Fibroblast of villous mesenchyme (primary cell): ENCODE data around the gene DDOST. TPM values are rescaled to one million over a fixed set of nuclear protein-coding genes. Genes with fewer than 3 reads are reported as not detected.

Experiments
- DNase-seq: peaks from one replicate; pipeline ENCODE4 v3.0.0-alpha.2; 2010; ENCODE audit warnings: low read depth
- H3K4me3 ChIP-seq: 2 replicates; pipeline ENCODE4 v1.5.1; 2011; ENCODE audit warnings: low read depth, mild to moderate bottlenecking, low read length
- CTCF ChIP-seq: IDR thresholded peaks from 2 replicates; pipeline ENCODE4 v1.5.1; 2012; ENCODE audit warnings: low read depth, mild to moderate bottlenecking, low read length; ENCODE audit not compliant: insufficient read depth
- total RNA-seq: library from RNA; depleted of rRNA; stranded (reverse); fragments of >200 nt; gene quantifications from 2 replicates; pipeline ENCODE4 v1.2.3, GENCODE V29; 2012

Gene DDOST
- total RNA-seq = 164 and 203 TPM in 2 replicates

DNA sequence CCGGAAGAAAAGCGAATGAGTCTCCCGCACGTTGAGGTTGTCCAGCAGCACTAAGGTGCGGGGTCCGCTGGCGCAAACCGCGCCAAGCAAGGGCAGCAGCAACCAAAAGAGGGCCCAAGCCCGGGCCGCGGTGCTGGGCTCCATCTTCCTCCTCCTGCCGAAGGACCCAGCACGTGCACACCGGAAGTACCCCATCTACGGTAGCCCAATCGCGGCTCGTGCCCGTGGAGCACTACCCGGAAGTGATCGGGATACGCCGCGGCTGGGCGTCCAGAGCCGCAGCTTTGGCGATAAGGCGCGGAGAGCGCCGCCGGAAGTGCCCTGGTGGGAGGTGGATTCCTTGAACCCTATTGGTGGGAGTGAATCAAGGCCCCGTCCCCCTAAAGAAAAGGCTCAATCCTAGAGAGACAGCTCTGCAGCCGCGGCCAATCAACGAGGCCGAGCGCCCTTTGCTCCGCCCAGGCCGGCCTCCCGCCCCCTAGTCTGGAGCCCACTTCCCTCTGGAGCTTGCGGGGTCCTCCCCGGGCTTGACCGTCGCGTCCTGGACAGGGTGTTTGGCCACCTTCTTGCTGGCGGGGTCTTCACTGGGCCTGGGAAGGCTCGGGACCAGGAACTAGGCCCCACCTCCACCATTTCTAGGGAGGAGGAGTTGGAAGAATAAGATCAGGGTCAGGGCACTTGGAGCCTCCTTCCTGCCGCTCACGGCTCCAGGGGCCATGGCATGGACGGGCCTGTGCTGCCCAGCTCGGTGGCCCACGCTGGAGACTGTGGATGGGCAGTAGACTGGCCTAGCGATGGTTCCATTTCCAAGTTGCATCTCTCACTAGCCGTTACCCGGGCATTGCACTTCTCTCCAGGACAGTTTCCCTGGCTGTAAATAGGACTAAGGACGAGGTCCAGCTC is at the start of gene DDOST:
TSS of gene DDOST (minus strand) at position 163 of the 903 bp plus-strand sequence. CDS start at position 144, 19 bp downstream.
- H3K4me3 ChIP-seq = peak within 1 kb of the TSS; percentile 97
- peak; percentile 97 for DNase-seq
- TF ChIP-seq CTCF = peak; percentile 41

- H3K4me3 ChIP-seq = no peak overlapping the region
- TF ChIP-seq CTCF = no peak
- DNase-seq = no peak
These were observed 49.5 kb upstream of the DDOST start for GRCh38 chr1:20710469-20711284.

DNA sequence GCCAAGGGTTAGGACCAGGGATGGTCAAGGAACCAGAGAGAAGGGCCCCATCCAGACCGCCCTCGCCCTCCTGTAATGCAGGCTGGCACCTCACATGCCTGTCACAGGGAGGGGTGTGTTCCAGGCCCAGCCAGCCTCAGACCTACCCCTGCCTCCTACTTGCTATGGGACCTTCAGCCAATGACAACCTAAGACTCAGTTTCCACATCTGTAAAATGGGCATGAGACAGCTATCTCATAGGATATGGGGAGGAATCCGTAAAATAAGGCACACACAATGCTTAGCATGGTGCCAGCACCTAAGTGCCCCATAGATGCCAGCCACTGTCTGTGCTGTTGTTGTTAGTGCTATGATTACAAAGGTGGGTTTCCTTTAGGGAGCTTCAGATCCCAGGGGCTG is 48.7 kb upstream of the DDOST start:
- no peak overlapping the region for H3K4me3 ChIP-seq
- no peak for TF ChIP-seq CTCF

DNA sequence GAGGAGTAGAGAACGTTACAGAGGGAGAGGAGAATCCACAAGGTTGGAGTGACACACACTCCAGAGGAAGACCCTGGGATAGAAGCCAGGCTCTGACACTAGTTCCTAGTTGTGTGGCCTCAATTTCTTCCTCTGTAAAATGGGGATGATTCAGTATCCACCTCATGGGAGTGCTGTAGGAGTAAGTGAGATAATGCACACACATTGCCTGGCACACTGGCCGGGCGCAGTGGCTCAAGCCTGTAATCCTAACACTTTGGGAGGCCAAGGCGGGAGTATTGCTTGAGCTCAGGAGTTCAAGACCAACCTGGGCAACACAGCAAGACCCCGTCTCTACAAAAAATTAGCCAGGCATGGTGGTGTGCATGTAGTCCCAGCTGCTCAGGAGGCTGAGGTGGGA is 47.7 kb upstream of the DDOST start:
- no peak for TF ChIP-seq CTCF
- H3K4me3 ChIP-seq = no peak overlapping the region
- DNase-seq = no peak

More for the DNA sequence above, 48.7 kb upstream of the DDOST start:
- no peak for DNase-seq

DNA sequence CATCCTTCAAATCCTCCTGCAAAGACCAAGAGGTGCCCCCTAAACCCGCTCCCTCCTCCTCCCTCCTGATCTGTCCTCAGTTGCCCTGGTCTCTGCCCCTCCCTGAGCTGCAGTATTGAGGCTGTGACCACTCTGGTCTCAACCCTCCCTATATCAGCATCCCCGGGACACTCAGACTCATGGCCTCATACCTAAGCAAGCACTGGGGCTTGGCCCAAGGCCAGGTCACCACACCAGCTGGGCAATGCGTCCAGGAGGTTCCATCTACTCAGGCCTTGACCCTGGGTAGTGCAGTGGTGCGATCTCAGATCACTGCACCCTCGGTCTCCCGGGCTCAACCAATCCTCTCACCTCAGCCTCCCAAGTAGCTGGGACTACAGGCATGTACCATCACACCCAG is 46.9 kb upstream of the DDOST start:
- no peak for DNase-seq
- no peak overlapping the region for H3K4me3 ChIP-seq
- TF ChIP-seq CTCF = no peak

DNA sequence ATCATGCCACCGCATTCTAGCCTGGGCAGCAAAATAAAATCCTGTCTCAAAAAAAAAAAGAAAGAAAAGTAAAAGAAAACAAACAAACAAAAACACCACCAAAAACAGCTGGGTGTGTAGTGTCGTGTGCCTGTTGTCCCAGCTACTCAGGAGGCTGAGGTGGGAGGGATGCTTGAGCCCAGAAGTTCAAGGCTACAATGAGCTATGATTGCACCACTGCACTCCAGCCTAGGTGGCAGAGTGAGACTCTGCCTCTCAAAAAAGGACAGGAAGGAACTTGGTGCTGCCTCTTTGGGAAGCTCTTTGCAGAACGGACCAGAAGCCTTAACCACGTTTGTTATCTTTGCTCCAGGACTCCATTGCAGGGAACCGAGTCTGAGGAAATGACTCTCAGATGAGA is 45.7 kb upstream of the DDOST start:
- no peak overlapping the region for H3K4me3 ChIP-seq
- no peak for DNase-seq
- no peak for TF ChIP-seq CTCF
